RPMI7951 (cell line): ENCODE results near the gene RNF207. TPM values are rescaled to one million over a fixed set of nuclear protein-coding genes. Genes with fewer than 3 reads are reported as not detected.
A peak's percentile ranks its signal among the peaks of the same experiment; 100 is the strongest.

ENCODE experiments used
- DNase-seq: peaks from one replicate; pipeline ENCODE4 v3.0.0-alpha.2; 2012; ENCODE audit warnings: low read depth
- total RNA-seq: library from RNA; depleted of rRNA; stranded (reverse); fragments of >200 nt; shearing (Covaris generic); gene quantifications from 2 replicates; pipeline ENCODE4 v1.2.3, GENCODE V29; 2014

RNF207 gene
- total RNA-seq, 1 experiment from 2014 or later, result 4.9 TPM

DNA sequence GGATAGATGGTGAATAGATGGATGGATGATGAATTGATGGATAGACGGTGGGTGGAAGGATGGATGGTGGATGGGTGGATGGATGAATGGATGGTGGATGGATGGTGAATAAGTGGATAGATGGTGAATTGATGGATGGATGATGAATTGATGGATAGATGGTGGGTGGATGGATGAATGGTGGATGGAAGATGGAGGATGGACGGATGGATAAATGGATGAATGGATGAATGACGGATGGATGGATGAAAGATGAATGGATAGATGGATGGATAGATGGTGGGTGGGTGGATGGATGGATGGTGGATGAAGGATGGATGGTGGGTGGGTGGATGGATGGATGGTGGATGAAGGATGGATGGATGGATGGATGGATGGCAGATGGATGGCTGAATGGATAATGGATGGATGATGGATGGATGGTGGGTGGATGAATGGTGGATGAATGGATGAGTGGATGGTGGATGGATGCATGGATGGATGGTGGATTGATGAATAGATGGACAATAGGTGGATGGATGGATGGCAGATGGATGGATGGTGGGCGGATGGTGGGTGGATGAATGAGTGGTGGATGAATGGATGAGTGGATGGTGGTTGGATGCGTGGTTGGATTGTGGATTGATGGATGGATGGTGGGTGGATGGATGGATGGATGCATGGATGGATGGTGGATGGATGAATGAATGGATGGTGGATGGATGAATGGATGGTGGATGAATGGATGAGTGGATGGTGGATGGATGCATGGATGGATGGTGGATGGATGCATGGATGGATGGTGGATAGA, 31.1 kb upstream of the RNF207 start:
- no peak for DNase-seq

GRCh38 chr1:6175411-6175828, 30.5 kb upstream of the RNF207 start:
- no peak for DNase-seq

- no peak for DNase-seq
Measured at GRCh38 chr1:6176779-6177178, 29.1 kb upstream of the RNF207 start.

GRCh38 chr1:6177681-6178380, 28.1 kb upstream of the RNF207 start:
- no peak for DNase-seq

GRCh38 chr1:6178751-6179563, 27.0 kb upstream of the RNF207 start:
- no peak for DNase-seq

- no peak for DNase-seq
Measured at GRCh38 chr1:6179564-6180175, 26.2 kb upstream of the RNF207 start.

- no peak for DNase-seq
Measured at GRCh38 chr1:6180268-6180706, 25.6 kb upstream of the RNF207 start, which contains the start of gene CHD5. Gene CHD5 (minus strand): TSS chr1:6180321. CDS start chr1:6180023, 298 bp downstream.

GRCh38 chr1:6180707-6181311, 25.1 kb upstream of the RNF207 start:
- no peak for DNase-seq

GRCh38 chr1:6181347-6181770, 24.6 kb upstream of the RNF207 start:
- DNase-seq, result peak; percentile 21

GRCh38 chr1:6183520-6183989, 22.4 kb upstream of the RNF207 start:
- DNase-seq, result no peak

GRCh38 chr1:6184083-6184783, 21.7 kb upstream of the RNF207 start:
- no peak for DNase-seq

DNA sequence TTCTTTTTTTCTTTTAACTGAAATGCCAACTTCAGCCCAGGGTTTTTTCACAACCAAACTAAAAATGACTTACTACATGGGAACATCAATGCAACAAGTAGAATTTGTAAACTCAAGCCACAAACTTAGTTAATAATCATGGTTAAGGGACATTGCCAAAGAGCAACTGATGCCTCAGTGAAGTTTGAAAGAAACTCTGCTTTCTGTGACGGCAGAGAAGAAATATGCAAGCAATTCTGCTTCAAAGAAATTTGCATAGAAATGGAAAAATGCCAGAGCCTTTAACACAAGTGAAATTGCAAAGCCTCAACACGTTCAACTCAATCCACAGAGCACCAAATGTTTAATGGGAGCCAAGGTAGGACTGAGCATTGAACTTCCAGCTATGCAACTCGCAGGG, 20.8 kb upstream of the RNF207 start:
- no peak for DNase-seq

DNA sequence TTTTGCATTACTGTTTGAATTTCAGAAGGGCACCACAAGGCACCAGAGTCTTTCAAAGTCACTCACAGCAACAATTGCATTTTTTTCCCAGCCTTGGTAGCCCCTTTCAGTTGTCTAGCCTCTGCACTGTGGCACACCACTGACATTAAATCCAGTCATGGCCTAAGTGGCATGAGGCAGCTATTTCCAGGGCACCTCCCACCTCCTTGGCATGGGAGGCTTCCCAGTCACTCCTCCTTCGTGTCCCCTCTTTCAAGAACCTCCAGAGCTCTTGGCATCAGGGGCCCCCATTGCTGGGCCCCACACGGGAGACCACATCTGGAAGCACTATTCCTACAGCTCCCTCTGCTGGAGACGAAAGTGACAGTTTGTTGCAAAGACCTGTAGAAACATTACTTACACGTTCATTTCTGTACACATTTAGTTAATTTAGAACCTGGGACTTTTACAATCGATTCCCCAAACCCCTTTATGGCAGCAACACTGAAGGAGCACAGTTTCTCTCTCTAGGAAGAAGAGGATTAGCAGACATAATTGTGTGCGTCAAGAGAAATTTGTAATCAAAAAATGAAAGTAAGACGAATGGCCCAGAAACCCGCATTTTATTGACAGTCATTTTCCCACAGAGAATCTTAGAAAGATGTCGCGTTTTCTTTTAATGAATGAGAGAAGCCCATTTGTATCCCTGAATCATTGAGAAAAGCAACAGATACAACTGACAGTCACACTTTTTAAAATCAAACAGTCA, 20.1 kb upstream of the RNF207 start:
- peak; percentile 42 for DNase-seq

- peak; percentile 73 for DNase-seq
Measured at GRCh38 chr1:6188466-6188865, 17.5 kb upstream of the RNF207 start.

GRCh38 chr1:6191968-6192367, 14.0 kb upstream of the RNF207 start:
- no peak for DNase-seq

DNA sequence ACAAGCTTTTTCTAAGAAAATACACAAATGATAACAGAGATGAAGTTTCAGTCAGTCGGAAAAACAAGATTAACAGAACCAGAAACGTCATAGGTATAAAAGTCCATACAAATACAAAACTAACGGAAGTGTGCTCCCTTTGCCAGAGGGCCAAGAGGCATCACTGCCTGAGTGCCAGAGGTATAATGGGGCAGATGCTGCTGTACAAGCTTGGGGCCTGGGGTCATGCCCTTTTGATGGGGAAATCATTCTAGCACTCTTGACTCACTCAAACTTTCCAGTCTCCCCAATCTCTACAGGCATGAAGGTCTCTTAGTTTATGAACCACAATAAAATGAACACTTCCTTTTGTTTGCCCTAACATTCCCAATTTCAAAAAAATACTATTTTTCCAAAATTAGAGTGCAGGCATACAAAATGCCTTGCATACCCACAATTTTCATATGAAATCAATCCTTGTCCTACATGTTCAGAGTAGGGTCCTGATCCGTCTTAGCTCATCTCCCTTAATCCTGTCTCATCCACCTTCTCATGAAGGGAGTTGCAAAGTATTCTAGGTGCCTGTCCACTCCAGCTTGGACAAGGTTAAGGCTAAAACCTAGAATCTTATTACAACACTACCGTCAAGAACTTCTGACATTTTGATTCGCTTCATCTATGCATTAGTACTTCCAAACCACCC, 8.0 kb upstream of the RNF207 start:
- no peak for DNase-seq

- DNase-seq, result peak; percentile 14
Measured at GRCh38 chr1:6198646-6199297, 7.1 kb upstream of the RNF207 start.

GRCh38 chr1:6199298-6200187, 6.4 kb upstream of the RNF207 start, which contains the start of gene RPL22:
Gene RPL22 (minus strand): TSS chr1:6199595. CDS start chr1:6199573, 22 bp downstream.
- DNase-seq, result peak; percentile 99
